GM12878 (cell line): ENCODE data around the gene LRP1. TPM values are rescaled to one million over a fixed set of nuclear protein-coding genes. Genes with fewer than 3 reads are reported as not detected.

ENCODE experiments used
- ATAC-seq: fragments of 200-7000 bp; cut with Tn5 transposase; 3 replicates; pipeline ENCODE4 v1.9.1; 2020; ENCODE audit warnings: mild to moderate bottlenecking, moderate library complexity
- BruUV-seq: library from RNA; stranded (reverse); fragments of 400-500 nt; replicated peaks from 2 replicates; lab custom pipeline; 2021; lab: Mats Ljungman, UMichigan
- CTCF ChIA-PET: fragments of 300-600 bp; sonication (Branson Sonifier 250); formaldehyde crosslinking; extraction: SDS; loops from one replicate; lab custom pipeline; 2021; ENCODE audit warnings: inconsistent platforms; lab: Yijun Ruan, JAX
- POLR2A ChIA-PET: fragments of 350-600 bp; formaldehyde crosslinking; extraction: SDS; loops from one replicate; lab custom pipeline; 2021; ENCODE audit warnings: inconsistent platforms; lab: Charles Lee
- RAD21 ChIA-PET: fragments of 300-600 bp; sonication (Branson Sonifier 250); formaldehyde crosslinking; loops from one replicate; lab custom pipeline; 2023; ENCODE audit warnings: antibody characterized with exemption; ENCODE audit not compliant: unreplicated experiment; lab: Charles Lee
- SMC1A ChIA-PET: fragments of 300-600 bp; sonication (Branson Sonifier 250); formaldehyde crosslinking; loops from one replicate; lab custom pipeline; 2023; ENCODE audit not compliant: unreplicated experiment, uncharacterized antibody; lab: Charles Lee
- DNase-seq: peaks from one replicate; pipeline ENCODE4 v3.0.0-alpha.2; 2011; ENCODE audit warnings: low read depth, low spot score
- FAIRE-seq: peaks from 3 replicates; lab custom pipeline; 2011; peaks lifted over from hg19 to GRCh38; lab: Jason Lieb, UNC
- H2AFZ ChIP-seq: 2 replicates; pipeline ENCODE4 v1.6.0; 2011; ENCODE audit warnings: low read depth, low read length, control low read depth; ENCODE audit not compliant: control insufficient read depth
- H3K27ac ChIP-seq: 2 replicates; pipeline ENCODE4 v1.5.1; 2011; ENCODE audit warnings: control low read depth; ENCODE audit not compliant: control insufficient read depth, insufficient read depth
- H3K27me3 ChIP-seq, 2 experiments: replicated peaks in 1 of 2; 2 replicates each; pipeline versions ENCODE4 v1.6.0 to v1.6.1; 2011; ENCODE audit warnings: low read length in 1 of 2; ENCODE audit not compliant: control insufficient read depth in 2 of 2, insufficient read depth in 2 of 2
- H3K36me3 ChIP-seq, 2 experiments: 2 replicates each; pipeline ENCODE4 v1.5.1; 2011; ENCODE audit warnings: low read length in 1 of 2; ENCODE audit not compliant: control insufficient read depth in 2 of 2, insufficient read depth in 2 of 2
- H3K4me1 ChIP-seq: 2 replicates; pipeline ENCODE4 v1.6.1; 2011; ENCODE audit warnings: mild to moderate bottlenecking, low read length, moderate library complexity, mixed read lengths; ENCODE audit not compliant: control insufficient read depth, insufficient read depth
- H3K4me2 ChIP-seq: 2 replicates; pipeline ENCODE4 v1.6.0; 2011; ENCODE audit warnings: control low read depth; ENCODE audit not compliant: control insufficient read depth, insufficient read depth
- H3K4me3 ChIP-seq: fragments of 200-600 bp; sonication (generic); 2 replicates; pipeline ENCODE4 v1.5.1; 2016
- H3K79me2 ChIP-seq: 2 replicates; pipeline ENCODE4 v1.6.0; 2011; ENCODE audit warnings: low read length; ENCODE audit not compliant: control insufficient read depth, insufficient read depth
- H3K9ac ChIP-seq: 2 replicates; pipeline ENCODE4 v1.8.0; 2011; ENCODE audit warnings: low read length, control low read depth, mixed read lengths; ENCODE audit not compliant: control insufficient read depth, insufficient read depth
- H3K9me3 ChIP-seq: replicated peaks from 3 replicates; pipeline ENCODE4 v1.5.1; 2011; ENCODE audit warnings: mild to moderate bottlenecking, low read length; ENCODE audit not compliant: control insufficient read depth, insufficient read depth
- H4K20me1 ChIP-seq: 2 replicates; pipeline ENCODE4 v1.6.0; 2011; ENCODE audit not compliant: control insufficient read depth, insufficient read depth
- SUZ12 ChIP-seq: fragments of 200-600 bp; sonication (generic); IDR thresholded peaks from one replicate; pipeline ENCODE4 v1.6.1; 2018; ENCODE audit warnings: antibody characterized with exemption, mild to moderate bottlenecking; ENCODE audit not compliant: unreplicated experiment
- WGBS: methylation state at CpG from one replicate; pipeline ENCODE4 v1.1.6; 2016; ENCODE audit warnings: low lambda C conversion rate; ENCODE audit not compliant: insufficient replicate concordance, insufficient coverage; ENCODE audit errors: missing lambda C conversion rate; 5-methylcytosine and 5-hydroxymethylcytosine counted together
- in situ Hi-C: fragments of 300-500 bp; cut with MboI; formaldehyde crosslinking; loops from 9 replicates; pipeline ENCODE4 v1.14.3; 2018; ENCODE audit warnings: mixed read lengths
- intact Hi-C: fragments of 100-400 bp; cut with micrococcal nuclease; formaldehyde crosslinking; loops from one replicate; pipeline ENCODE4 v1.14.2; 2022; ENCODE audit not compliant: unreplicated experiment
- polyA plus RNA-seq, 11 experiments: library from polyadenylated mRNA; depleted of rRNA in 4 of 11; unstranded in 6 of 11; stranded (reverse) in 5 of 11; fragments of >200 nt; fragmentation: Nextera tagmentation in 4 of 11; fragmentation: Illumina TruSeq in 1 of 11; extraction: Ambion mirVana in 4 of 11; extraction: Trizol in 1 of 11; gene quantifications; 1 replicate in 1 of 11; 2 replicates in 10 of 11; pipeline versions ENCODE4 v1.2.1 to v1.2.3, GENCODE V29; 2011 to 2016; ENCODE audit warnings: inconsistent platforms in 2 of 11, missing spikeins in 2 of 11, low read depth in 1 of 11
- total RNA-seq, 4 experiments: library from RNA; depleted of rRNA in 3 of 4; stranded (reverse); fragments of >200 nt in 3 of 4; fragmentation: Illumina TruSeq in 1 of 4; extraction: Trizol in 1 of 4; gene quantifications; 2 replicates each; pipeline versions ENCODE4 v1.2.1 to v1.2.3, GENCODE V29; 2013 to 2021
- TF ChIP-seq, protein P1 (sequence below): fragments of 450-650 bp; IDR thresholded peaks from 2 replicates; pipeline ENCODE4 v1.6.1; 2016; ENCODE audit warnings: mild to moderate bottlenecking
- TF ChIP-seq, protein P2 (sequence below), 3 experiments: IDR thresholded peaks in 2 of 3; conservative IDR thresholded peaks in 1 of 3; 2 replicates each; pipeline ENCODE4 v1.5.1; 2011; ENCODE audit warnings: low read depth in 3 of 3, low read length in 3 of 3, mild to moderate bottlenecking in 3 of 3, control low read depth in 2 of 3, moderate library complexity in 2 of 3, inconsistent platforms in 1 of 3, mixed read lengths in 1 of 3; ENCODE audit not compliant: control insufficient read depth in 2 of 3, insufficient read depth in 1 of 3; ENCODE audit errors: extremely low read depth in 1 of 3

LRP1 gene
- total and polyA plus RNA-seq, 10 of the 15 experiments (the other 5 are each of a cell fraction or from before 2014, with no cell fraction given), result under 0.01 to 1.1 (median 0.20) TPM; not detected in 2

DNA sequence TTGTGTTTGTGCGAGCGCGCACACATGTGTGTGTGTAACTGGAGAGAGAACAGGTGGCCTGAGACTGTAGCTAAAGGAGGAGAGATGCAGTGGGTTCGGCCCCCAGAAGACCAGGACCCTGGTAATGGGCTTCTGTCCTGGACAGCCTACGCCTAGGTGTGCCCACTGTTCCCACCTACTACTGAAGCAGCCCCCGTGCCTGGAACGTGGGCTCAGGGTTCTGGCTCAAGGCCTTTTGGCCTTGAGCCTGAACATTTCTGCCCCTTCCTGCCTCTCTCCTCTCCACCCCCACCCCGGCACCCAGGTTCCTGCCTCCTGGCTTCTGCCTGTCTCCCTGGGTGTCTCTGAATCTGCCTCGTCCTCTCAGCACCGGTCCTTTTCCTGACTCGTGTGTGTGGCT lies 86.8 kb downstream of the LRP1 start:
- BruUV-seq, result no TSS peak
- no peaks in the 10 kb centered on the region for H4K20me1 ChIP-seq
- 37% methylated on average over 11 of the region's 11 CpGs for WGBS
- TF ChIP-seq, protein P1, sequence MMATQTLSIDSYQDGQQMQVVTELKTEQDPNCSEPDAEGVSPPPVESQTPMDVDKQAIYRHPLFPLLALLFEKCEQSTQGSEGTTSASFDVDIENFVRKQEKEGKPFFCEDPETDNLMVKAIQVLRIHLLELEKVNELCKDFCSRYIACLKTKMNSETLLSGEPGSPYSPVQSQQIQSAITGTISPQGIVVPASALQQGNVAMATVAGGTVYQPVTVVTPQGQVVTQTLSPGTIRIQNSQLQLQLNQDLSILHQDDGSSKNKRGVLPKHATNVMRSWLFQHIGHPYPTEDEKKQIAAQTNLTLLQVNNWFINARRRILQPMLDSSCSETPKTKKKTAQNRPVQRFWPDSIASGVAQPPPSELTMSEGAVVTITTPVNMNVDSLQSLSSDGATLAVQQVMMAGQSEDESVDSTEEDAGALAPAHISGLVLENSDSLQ, result no peak
- TF ChIP-seq SUZ12, result no peak
- TF ChIP-seq, protein P2, sequence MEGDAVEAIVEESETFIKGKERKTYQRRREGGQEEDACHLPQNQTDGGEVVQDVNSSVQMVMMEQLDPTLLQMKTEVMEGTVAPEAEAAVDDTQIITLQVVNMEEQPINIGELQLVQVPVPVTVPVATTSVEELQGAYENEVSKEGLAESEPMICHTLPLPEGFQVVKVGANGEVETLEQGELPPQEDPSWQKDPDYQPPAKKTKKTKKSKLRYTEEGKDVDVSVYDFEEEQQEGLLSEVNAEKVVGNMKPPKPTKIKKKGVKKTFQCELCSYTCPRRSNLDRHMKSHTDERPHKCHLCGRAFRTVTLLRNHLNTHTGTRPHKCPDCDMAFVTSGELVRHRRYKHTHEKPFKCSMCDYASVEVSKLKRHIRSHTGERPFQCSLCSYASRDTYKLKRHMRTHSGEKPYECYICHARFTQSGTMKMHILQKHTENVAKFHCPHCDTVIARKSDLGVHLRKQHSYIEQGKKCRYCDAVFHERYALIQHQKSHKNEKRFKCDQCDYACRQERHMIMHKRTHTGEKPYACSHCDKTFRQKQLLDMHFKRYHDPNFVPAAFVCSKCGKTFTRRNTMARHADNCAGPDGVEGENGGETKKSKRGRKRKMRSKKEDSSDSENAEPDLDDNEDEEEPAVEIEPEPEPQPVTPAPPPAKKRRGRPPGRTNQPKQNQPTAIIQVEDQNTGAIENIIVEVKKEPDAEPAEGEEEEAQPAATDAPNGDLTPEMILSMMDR (IDR thresholded peaks at IDR 0.05 in 2 of 3, conservative IDR thresholded peaks at IDR 0.05 in 1 of 3; ENCODE audit: control insufficient read depth in 2 of 3, extremely low read depth in 1 of 3, insufficient read depth in 1 of 3, low read depth in 3 of 3, low read length in 3 of 3), result no peak
- no peak overlapping the region for H2AFZ ChIP-seq
- ChIA-PET POLR2A (interaction anchor here (0.6 to 1.9 kb wide), 3 partner anchors 12 to 27 kb away, joined by 3 to 5 read pairs (median 3); no protein-coding TSS in a partner anchor), CTCF (interaction anchor here (1.1 to 4.7 kb wide), 14 partner anchors 8 to 243 kb away, joined by 5 to 271 read pairs (median 14); partner anchors contain the start of genes GLI1, INHBE, SHMT2 and STAT6), RAD21 (interaction anchor here (0.9 to 3.6 kb wide), 8 partner anchors 12 to 237 kb away, joined by 3 to 35 read pairs (median 8); partner anchors contain the start of gene SHMT2), SMC1A (interaction anchor here (1.4 to 4.2 kb wide), 3 partner anchors 9 to 26 kb away, joined by 3 to 55 read pairs (median 36); partner anchors contain the start of gene SHMT2)
- no peaks in the 10 kb centered on the region for H3K36me3 ChIP-seq
- H3K4me1 ChIP-seq, result peaks cover 13% of the 10 kb centered on the region
- DNase-seq (no peak), FAIRE-seq (no peak), ATAC-seq (no peak)
- no peak overlapping the region for H3K4me2 ChIP-seq
- no peak overlapping the region for H3K4me3 ChIP-seq
- H3K79me2 ChIP-seq, result no peaks in the 10 kb centered on the region
- H3K27me3 ChIP-seq, result peaks cover 27 to 29% of the 10 kb centered on the region in 2 experiments
- H3K27ac ChIP-seq, result no peak overlapping the region
- intact Hi-C loops, result no loop called here
- no peak overlapping the region for H3K9ac ChIP-seq
- in situ Hi-C loops, result no loop called here
- H3K9me3 ChIP-seq, result no peaks in the 10 kb centered on the region
